HepG2 (cell line): ENCODE results near the gene SLIT1. TPM values are rescaled to one million over a fixed set of nuclear protein-coding genes. Genes with fewer than 3 reads are reported as not detected.

Source experiments
- ATAC-seq: fragments of 200-7000 bp; cut with Tn5 transposase; 3 replicates; pipeline ENCODE4 v1.9.1; 2020; ENCODE audit warnings: mild to moderate bottlenecking, moderate library complexity
- BruUV-seq: library from RNA; stranded (reverse); fragments of 400-500 nt; replicated peaks from 2 replicates; lab custom pipeline; 2021; lab: Mats Ljungman, UMichigan
- CTCF ChIA-PET: fragments of 300-600 bp; formaldehyde crosslinking; extraction: SDS; loops from one replicate; lab custom pipeline; 2021; ENCODE audit warnings: low total read pairs, inconsistent platforms, low intra/inter-chr PET ratio; lab: Yijun Ruan, JAX
- POLR2A ChIA-PET: fragments of 350-600 bp; sonication (Branson Sonifier 250); formaldehyde crosslinking; loops from one replicate; lab custom pipeline; 2020; ENCODE audit warnings: antibody characterized with exemption, inconsistent platforms; lab: Yijun Ruan, JAX
- DNase-seq: peaks from one replicate; pipeline ENCODE4 v3.0.0-alpha.2; 2015; ENCODE audit warnings: low spot score
- FAIRE-seq: peaks from 3 replicates; lab custom pipeline; 2011; peaks lifted over from hg19 to GRCh38; lab: Jason Lieb, UNC
- H2AFZ ChIP-seq: one replicate; pipeline ENCODE4 v1.6.1; 2011; ENCODE audit warnings: low read length, inconsistent platforms
- H3K27ac ChIP-seq: fragments of 300-600 bp; 3 replicates; pipeline ENCODE4 v1.8.0; 2011; ENCODE audit warnings: mixed run types, mild to moderate bottlenecking, mixed read lengths, low read length, inconsistent platforms; ENCODE audit not compliant: insufficient read depth; ENCODE audit errors: extremely low read length
- H3K27me3 ChIP-seq, 2 experiments: fragments of 200-600 bp in 1 of 2; 2 replicates in 1 of 2; 3 replicates in 1 of 2; pipeline versions ENCODE4 v1.6.0 to v1.8.0; 2011; ENCODE audit warnings: low read length in 2 of 2, mild to moderate bottlenecking in 2 of 2, moderate library complexity in 2 of 2, inconsistent platforms in 1 of 2; ENCODE audit not compliant: insufficient read depth in 2 of 2, control insufficient read depth in 1 of 2
- H3K36me3 ChIP-seq, 2 experiments: fragments of 200-600 bp in 1 of 2; replicated peaks in 1 of 2; 2 replicates in 1 of 2; 3 replicates in 1 of 2; pipeline versions ENCODE4 v1.5.1 to v1.8.0; 2011; ENCODE audit warnings: low read length in 2 of 2, inconsistent platforms in 1 of 2; ENCODE audit not compliant: insufficient read depth in 2 of 2, control insufficient read depth in 1 of 2
- H3K4me1 ChIP-seq: 2 replicates; pipeline ENCODE4 v1.5.1; 2012; ENCODE audit warnings: low read length, inconsistent platforms; ENCODE audit not compliant: insufficient read depth
- H3K4me2 ChIP-seq: 2 replicates; pipeline ENCODE4 v1.6.0; 2011; ENCODE audit warnings: low read depth, low read length, inconsistent platforms
- H3K4me3 ChIP-seq, 3 experiments: fragments of 200-600 bp in 1 of 3; sonication (generic), shearing (Covaris generic) in 1 of 3; replicated peaks in 1 of 3; 2 replicates each; pipeline ENCODE4 v1.5.1; 2011 to 2016; ENCODE audit warnings: low read length in 3 of 3, inconsistent platforms in 2 of 3, low read depth in 2 of 3, mild to moderate bottlenecking in 2 of 3, control low read depth in 1 of 3, mixed read lengths in 1 of 3; ENCODE audit not compliant: insufficient read depth in 1 of 3
- H3K79me2 ChIP-seq: one replicate; pipeline ENCODE4 v1.6.1; 2011; ENCODE audit warnings: low read length, inconsistent platforms; ENCODE audit not compliant: insufficient read depth
- H3K9ac ChIP-seq: 2 replicates; pipeline ENCODE4 v1.6.0; 2011; ENCODE audit warnings: mild to moderate bottlenecking, low read depth, low read length, inconsistent platforms; ENCODE audit not compliant: insufficient read depth
- H3K9me3 ChIP-seq: 2 replicates; pipeline ENCODE4 v1.5.1; 2012; ENCODE audit warnings: mild to moderate bottlenecking, low read length
- H4K20me1 ChIP-seq: 2 replicates; pipeline ENCODE4 v1.6.0; 2011; ENCODE audit warnings: inconsistent platforms, mild to moderate bottlenecking, low read length, moderate library complexity; ENCODE audit not compliant: insufficient read depth
- BCL6 ChIP-seq: IDR thresholded peaks from 2 replicates; pipeline ENCODE4 v1.6.1; 2016; ENCODE audit warnings: missing genetic modification reagents, missing compliant biosample characterization
- CEBPB ChIP-seq: IDR thresholded peaks from 2 replicates; pipeline ENCODE4 v1.6.1; 2011; ENCODE audit warnings: low read depth, low read length, improper control_type of control experiment, borderline replicate concordance
- CEBPG ChIP-seq: IDR thresholded peaks from 2 replicates; pipeline ENCODE4 v1.6.1; 2016
- CTCF ChIP-seq: sonication (generic); formaldehyde crosslinking; IDR thresholded peaks from 2 replicates; pipeline ENCODE4 v1.5.0; 2020; ENCODE audit warnings: mild to moderate bottlenecking, missing genetic modification reagents, moderate library complexity
- FIP1L1 ChIP-seq: fragments of 200-400 bp; formaldehyde crosslinking; IDR thresholded peaks from 2 replicates; pipeline ENCODE4 v1.6.1; 2018; ENCODE audit warnings: low read depth, mild to moderate bottlenecking, low read length, moderate library complexity, borderline replicate concordance; ENCODE audit not compliant: insufficient read depth
- RFX5 ChIP-seq: IDR thresholded peaks from 2 replicates; pipeline ENCODE4 v1.6.1; 2011; ENCODE audit warnings: low read depth, low read length, improper control_type of control experiment
- ZBTB8A ChIP-seq: sonication (generic); formaldehyde crosslinking; IDR thresholded peaks from 2 replicates; pipeline ENCODE4 v1.4.0; 2020; ENCODE audit warnings: mild to moderate bottlenecking, low read depth, missing genetic modification reagents, borderline replicate concordance
- ZMYM4 ChIP-seq: sonication (generic); formaldehyde crosslinking; IDR thresholded peaks from 2 replicates; pipeline ENCODE4 v1.8.1; 2023; ENCODE audit warnings: mild to moderate bottlenecking, missing genetic modification reagents
- ZNF18 ChIP-seq: sonication (generic); formaldehyde crosslinking; IDR thresholded peaks from 2 replicates; pipeline ENCODE4 v1.8.0; 2022; ENCODE audit warnings: mild to moderate bottlenecking, missing genetic modification reagents; ENCODE audit not compliant: insufficient replicate concordance
- ZNF276 ChIP-seq: sonication (generic); formaldehyde crosslinking; IDR thresholded peaks from 2 replicates; pipeline ENCODE4 v1.4.0; 2020; ENCODE audit warnings: mild to moderate bottlenecking, low read depth, missing genetic modification reagents
- WGBS: methylation state at CpG from one replicate; pipeline ENCODE4 v1.1.6; 2017; ENCODE audit warnings: low lambda C conversion rate; 5-methylcytosine and 5-hydroxymethylcytosine counted together
- in situ Hi-C: cut with HindIII; loops from 2 replicates; pipeline ENCODE4 v1.10.0; 2017; ENCODE audit warnings: low pct_unique_long_range_greater_than_20kb; ENCODE audit not compliant: extremely low pct_ligation_motif_present
- intact Hi-C: fragments of 100-400 bp; cut with micrococcal nuclease; formaldehyde crosslinking; loops from one replicate; pipeline ENCODE4 v1.10.0; 2022; ENCODE audit not compliant: unreplicated experiment
- polyA plus RNA-seq, 8 experiments: library from polyadenylated mRNA; depleted of rRNA in 3 of 8; stranded (reverse) in 7 of 8; unstranded in 1 of 8; fragments of >200 nt; fragmentation: Illumina TruSeq in 4 of 8; extraction: Trizol in 4 of 8; gene quantifications; 2 replicates each; pipeline versions ENCODE4 v1.2.1 to v1.2.3, GENCODE V29; 2011 to 2016; ENCODE audit warnings: low read depth in 4 of 8, missing spikeins in 1 of 8, mixed read lengths in 1 of 8; ENCODE audit not compliant: insufficient read depth in 1 of 8
- total RNA-seq, 5 experiments: library from RNA; depleted of rRNA; stranded (reverse); fragments of >200 nt; fragmentation: Illumina TruSeq; extraction: Trizol; gene quantifications; 2 replicates each; pipeline ENCODE4 v1.2.3, GENCODE V29; 2016; ENCODE audit warnings: low read depth in 1 of 5

The SLIT1 gene
- total and polyA plus RNA-seq, 2 of the 13 experiments (the other 11 are each of a cell fraction or from before 2014, with no cell fraction given): 0.09 to 0.33 TPM

GRCh38 chr10:97028126-97028831 is 157.5 kb downstream of the SLIT1 start:
- no peaks in the 10 kb centered on the region for H3K36me3 ChIP-seq
- ChIA-PET CTCF (no interaction called here), POLR2A (no interaction called here)
- H3K79me2 ChIP-seq: no peaks in the 10 kb centered on the region
- ATAC-seq (no peak), FAIRE-seq (no peak), DNase-seq (no peak)
- H4K20me1 ChIP-seq: no peaks in the 10 kb centered on the region
- BruUV-seq: no TSS peak
- no peaks in the 10 kb centered on the region for H3K9me3 ChIP-seq
- no peak overlapping the region for H3K9ac ChIP-seq
- WGBS: 24% methylated on average over 2 of the region's 2 CpGs
- H3K27me3 ChIP-seq: peaks cover 0 to 16% of the 10 kb centered on the region in 2 experiments; a peak in 2 of 5 replicates
- H3K4me2 ChIP-seq: no peak overlapping the region
- H3K27ac ChIP-seq: no peak overlapping the region
- intact Hi-C loops (no loop called here), in situ Hi-C loops (no loop called here)
- no peak for TF ChIP-seq ZNF276 (CRISPR knock-in tag)
- peak; percentile 78 for TF ChIP-seq BCL6 (CRISPR knock-in tag)
- no peak overlapping the region for H2AFZ ChIP-seq
- H3K4me1 ChIP-seq: peaks cover 32% of the 10 kb centered on the region
- no peak overlapping the region for H3K4me3 ChIP-seq

GRCh38 chr10:97025613-97026242 is 160.0 kb downstream of the SLIT1 start:
- Histone ChIP-seq H3K9ac (no peak overlapping the region), H3K4me1 (peaks cover 53% of the 10 kb centered on the region), H3K36me3 (no peaks in the 10 kb centered on the region), H3K9me3 (no peaks in the 10 kb centered on the region), H4K20me1 (no peaks in the 10 kb centered on the region), H2AFZ (no peak overlapping the region), H3K4me3 (no peak overlapping the region), H3K27me3 (peaks cover 2 to 10% of the 10 kb centered on the region in 2 experiments; a peak in 3 of 5 replicates), H3K27ac (no peak overlapping the region), H3K79me2 (no peaks in the 10 kb centered on the region), H3K4me2 (no peak overlapping the region)
- intact Hi-C loops: loop anchor here (1.0 to 2.0 kb wide), 2 partner anchors 43 to 261 kb away; no protein-coding TSS in a partner anchor
- BruUV-seq: no TSS peak
- peak; percentile 63 for FAIRE-seq
- peak; percentile 75 for ATAC-seq
- CTCF ChIA-PET: interaction anchor here (1.0 kb wide), 1 partner anchor 115 kb away, joined by 3 read pairs; no protein-coding TSS in a partner anchor
- POLR2A ChIA-PET: interaction anchor here (0.9 kb wide), 1 partner anchor 22 kb away, joined by 6 read pairs; no protein-coding TSS in a partner anchor
- in situ Hi-C loops: no loop called here
- peak; percentile 50 for DNase-seq
- 55% methylated on average over 9 of the region's 9 CpGs for WGBS
- peak; percentile 77 for TF ChIP-seq CTCF (CRISPR knock-in tag)
- TF ChIP-seq ZBTB8A (CRISPR knock-in tag): no peak
- 0 out of 2 replicates have a peak, but pooled peaks have one; percentile 13 for TF ChIP-seq ZMYM4 (CRISPR knock-in tag)
- TF ChIP-seq ZNF18 (CRISPR knock-in tag): no peak
- TF ChIP-seq CEBPG (CRISPR knock-in tag): peak; percentile 88
- TF ChIP-seq RFX5: 0 out of 2 replicates have a peak, but pooled peaks have one; percentile 17
- TF ChIP-seq FIP1L1: no peak
- TF ChIP-seq CEBPB: peak; percentile 67
